Adrenal gland (tissue), 5 donors: Measurements from ENCODE around the gene SZT2.

Source experiments
- CTCF ChIP-seq, 6 experiments: fragments of 450-650 bp in 4 of 6; fragments of 200-600 bp in 2 of 6; sonication (generic) in 1 of 6; IDR thresholded peaks; 1 replicate in 5 of 6; 2 replicates in 1 of 6; pipeline versions ENCODE4 v1.5.1 to v1.8.0; 2016 to 2021; ENCODE audit warnings: antibody characterized with exemption in 6 of 6, mild to moderate bottlenecking in 2 of 6, moderate library complexity in 1 of 6
- POLR2A ChIP-seq, 2 donors: fragments of 450-650 bp; IDR thresholded peaks; one replicate each; pipeline ENCODE4 v1.6.1; 2017; ENCODE audit warnings: antibody characterized with exemption in 2 of 2, mild to moderate bottlenecking in 2 of 2, moderate library complexity in 1 of 2
- donor health status: DM: no; HTN: no; CAD: no.

- TF ChIP-seq CTCF (IDR thresholded peaks at IDR 0.05) (no peak), POLR2A (IDR thresholded peaks at IDR 0.05) (no peak)
These were observed 30.0 kb upstream of the SZT2 start for GRCh38 chr1:43359696-43360095.
